Nephron (organoid): ENCODE data around the gene TSPO2.

Experiments used
- H3K27ac Mint-ChIP-seq, 3 experiments: 2 replicates each; pipeline ENCODE4 v1.8.0; 2020; ENCODE audit warnings: mixed read lengths in 3 of 3, mild to moderate bottlenecking in 2 of 3, moderate library complexity in 1 of 3
- H3K27me3 Mint-ChIP-seq: 2 replicates; pipeline ENCODE4 v1.8.0; 2021; ENCODE audit warnings: low read depth, mild to moderate bottlenecking, moderate library complexity, mixed read lengths
- H3K36me3 Mint-ChIP-seq: 2 replicates; pipeline ENCODE4 v1.8.0; 2020; ENCODE audit warnings: low read depth, mixed read lengths
- H3K4me1 Mint-ChIP-seq: 2 replicates; pipeline ENCODE4 v1.8.0; 2020; ENCODE audit warnings: mixed read lengths
- H3K4me3 Mint-ChIP-seq, 3 experiments: 2 replicates each; pipeline ENCODE4 v1.8.0; 2020; ENCODE audit warnings: mild to moderate bottlenecking in 3 of 3, mixed read lengths in 3 of 3, moderate library complexity in 2 of 3
- H3K9me3 Mint-ChIP-seq: 2 replicates; pipeline ENCODE4 v1.8.0; 2020; ENCODE audit warnings: mixed read lengths
- TF ChIP-seq, protein P1 (sequence below), 3 experiments: fragments of 200-600 bp; sonication (generic); IDR thresholded peaks; one replicate each; pipeline ENCODE4 v1.5.0; 2021; ENCODE audit warnings: antibody characterized with exemption in 3 of 3; ENCODE audit not compliant: unreplicated experiment in 3 of 3

TSPO2 gene

DNA sequence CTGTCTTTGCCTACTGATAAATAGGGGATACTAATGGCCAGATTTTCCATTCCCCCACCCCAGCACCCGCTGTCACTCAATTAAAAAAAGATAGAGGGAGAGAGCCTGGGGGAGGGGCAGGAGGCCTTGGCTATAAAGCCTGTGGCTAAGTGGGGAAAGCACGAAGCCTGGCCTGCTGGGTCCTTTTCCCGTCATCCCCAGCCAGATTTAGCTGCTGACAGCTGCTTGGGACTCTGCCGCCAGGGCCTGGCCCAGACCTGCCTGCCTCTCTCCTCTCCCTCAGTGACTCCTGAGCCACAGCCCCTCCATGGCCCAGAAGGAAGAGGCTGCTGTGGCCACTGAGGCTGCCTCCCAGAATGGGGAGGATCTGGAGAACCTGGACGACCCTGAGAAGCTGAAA is 10.8 kb downstream of the TSPO2 start, which contains the start of gene APOBEC2:
Gene APOBEC2 (plus strand): TSS at position 162 of the 400 bp plus-strand sequence. CDS start 146 bp downstream, at position 308.
- peak within 1 kb of the TSS; percentile 47 to 92 (median 84) for H3K4me3 Mint-ChIP-seq
- H3K27me3 Mint-ChIP-seq = peaks cover 10% of the 10 kb centered on the region
- peak within 1 kb of the TSS; percentile 45 to 80 (median 73) for H3K27ac Mint-ChIP-seq
- TF ChIP-seq, protein P1, sequence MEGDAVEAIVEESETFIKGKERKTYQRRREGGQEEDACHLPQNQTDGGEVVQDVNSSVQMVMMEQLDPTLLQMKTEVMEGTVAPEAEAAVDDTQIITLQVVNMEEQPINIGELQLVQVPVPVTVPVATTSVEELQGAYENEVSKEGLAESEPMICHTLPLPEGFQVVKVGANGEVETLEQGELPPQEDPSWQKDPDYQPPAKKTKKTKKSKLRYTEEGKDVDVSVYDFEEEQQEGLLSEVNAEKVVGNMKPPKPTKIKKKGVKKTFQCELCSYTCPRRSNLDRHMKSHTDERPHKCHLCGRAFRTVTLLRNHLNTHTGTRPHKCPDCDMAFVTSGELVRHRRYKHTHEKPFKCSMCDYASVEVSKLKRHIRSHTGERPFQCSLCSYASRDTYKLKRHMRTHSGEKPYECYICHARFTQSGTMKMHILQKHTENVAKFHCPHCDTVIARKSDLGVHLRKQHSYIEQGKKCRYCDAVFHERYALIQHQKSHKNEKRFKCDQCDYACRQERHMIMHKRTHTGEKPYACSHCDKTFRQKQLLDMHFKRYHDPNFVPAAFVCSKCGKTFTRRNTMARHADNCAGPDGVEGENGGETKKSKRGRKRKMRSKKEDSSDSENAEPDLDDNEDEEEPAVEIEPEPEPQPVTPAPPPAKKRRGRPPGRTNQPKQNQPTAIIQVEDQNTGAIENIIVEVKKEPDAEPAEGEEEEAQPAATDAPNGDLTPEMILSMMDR (IDR thresholded peaks at IDR 0.05; ENCODE audit: unreplicated experiment in 3 of 3) = no peak
- H3K36me3 Mint-ChIP-seq = no peaks in the 10 kb centered on the region
- H3K9me3 Mint-ChIP-seq = no peaks in the 10 kb centered on the region
- peaks cover 85% of the 10 kb centered on the region for H3K4me1 Mint-ChIP-seq

GRCh38 chr6:41054511-41054910 is 12.2 kb downstream of the TSPO2 start:
- Mint-ChIP-seq H3K4me3 (peak overlapping the region; percentile 9 to 92 (median 84)), H3K36me3 (no peaks in the 10 kb centered on the region), H3K27me3 (peaks cover 10% of the 10 kb centered on the region), H3K4me1 (peaks cover 84% of the 10 kb centered on the region), H3K27ac (peak overlapping the region; percentile 3 to 67 (median 47)), H3K9me3 (no peaks in the 10 kb centered on the region)
- TF ChIP-seq, protein P1 (IDR thresholded peaks at IDR 0.05; ENCODE audit: unreplicated experiment in 3 of 3) = no peak

DNA sequence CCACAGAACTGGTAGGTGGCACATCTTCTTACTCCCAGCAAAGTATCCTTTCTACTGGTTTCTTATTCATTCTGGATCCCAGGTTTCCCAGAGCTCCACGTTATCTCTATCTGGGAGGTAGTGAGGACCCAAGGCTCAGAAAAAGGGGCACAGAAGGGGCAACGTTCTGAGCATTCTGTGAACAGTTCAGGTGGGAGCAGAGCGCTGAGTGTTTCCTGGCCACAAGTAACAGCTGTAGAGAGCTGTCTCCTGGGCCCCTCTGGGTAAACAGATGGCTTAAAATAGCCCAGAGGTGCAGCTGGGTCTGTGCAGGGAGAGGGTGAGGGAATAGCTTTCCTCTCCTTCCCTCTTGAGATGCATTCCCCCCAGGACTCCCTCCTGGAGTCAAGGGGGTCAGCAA is 12.9 kb downstream of the TSPO2 start:
- H3K9me3 Mint-ChIP-seq = no peaks in the 10 kb centered on the region

GRCh38 chr6:41056768-41057490 is 14.7 kb downstream of the TSPO2 start:
- Mint-ChIP-seq H3K27ac (peak overlapping the region in 2 of 3 experiments; percentile 57 to 91), H3K4me1 (peaks cover 87% of the 10 kb centered on the region), H3K36me3 (peaks cover 5% of the 10 kb centered on the region), H3K27me3 (peaks cover 10% of the 10 kb centered on the region), H3K9me3 (no peaks in the 10 kb centered on the region), H3K4me3 (peak overlapping the region in 2 of 3 experiments; percentile 41 to 92)
- TF ChIP-seq, protein P1 (IDR thresholded peaks at IDR 0.05; ENCODE audit: unreplicated experiment in 3 of 3) = no peak

More for the DNA sequence above, 12.9 kb downstream of the TSPO2 start:
- Mint-ChIP-seq H3K27ac (peak overlapping the region; percentile 8 to 67 (median 31)), H3K36me3 (no peaks in the 10 kb centered on the region), H3K4me1 (peaks cover 84% of the 10 kb centered on the region), H3K27me3 (peaks cover 10% of the 10 kb centered on the region), H3K4me3 (peak overlapping the region; percentile 44 to 92 (median 84))
- TF ChIP-seq, protein P1 (IDR thresholded peaks at IDR 0.05; ENCODE audit: unreplicated experiment in 3 of 3) = no peak

DNA sequence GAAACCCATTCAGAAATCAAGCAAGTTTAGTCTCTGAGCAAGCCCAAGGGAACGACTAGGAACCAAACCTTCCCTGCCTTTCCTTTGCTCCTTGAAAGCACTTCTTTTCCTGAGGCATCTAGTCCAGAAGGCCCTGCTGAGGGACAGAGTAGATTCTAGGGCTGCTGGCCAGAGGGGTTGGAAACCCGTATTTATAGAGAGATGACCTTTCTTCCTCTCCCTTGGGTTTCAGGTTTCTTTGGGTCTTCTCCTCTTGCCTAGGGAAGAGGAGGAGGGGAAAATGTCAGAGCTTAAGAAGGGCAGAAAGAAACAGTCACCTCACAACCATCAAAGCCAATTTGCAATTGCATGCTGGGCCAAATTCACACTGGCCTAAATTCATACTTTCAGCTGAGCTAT is 16.5 kb downstream of the TSPO2 start:
- Mint-ChIP-seq H3K4me3 (peak overlapping the region in 1 of 3 experiments; percentile 27), H3K9me3 (no peaks in the 10 kb centered on the region), H3K36me3 (peaks cover 5% of the 10 kb centered on the region), H3K27ac (peak overlapping the region in 2 of 3 experiments; percentile 49 to 91), H3K27me3 (peaks cover 4% of the 10 kb centered on the region), H3K4me1 (peaks cover 86% of the 10 kb centered on the region)
- TF ChIP-seq, protein P1 (IDR thresholded peaks at IDR 0.05; ENCODE audit: unreplicated experiment in 3 of 3) = no peak
